Measurements from ENCODE around the gene MYOM1. TPM values are rescaled to one million over a fixed set of nuclear protein-coding genes. Genes with fewer than 3 reads are reported as not detected.
"Not testable (repeated sequence)": the region's sequence is repeated elsewhere in the genome, so short reads cannot be mapped to it uniquely, and the experiment has no call there.

Gene MYOM1
- total RNA-seq, 1 donor from 2014 or later: 1.2 TPM

GRCh38 chr18:3053081-3053480 lies 166.7 kb downstream of the MYOM1 start:
- TF ChIP-seq CTCF (IDR thresholded peaks at IDR 0.05) (no peak), POLR2AphosphoS5 (IDR thresholded peaks at IDR 0.05; ENCODE audit: insufficient read depth in 1 of 2, low read depth in 1 of 2) (no peak), POLR2A (IDR thresholded peaks at IDR 0.05) (no peak)
- Histone ChIP-seq H3K27ac (no peak overlapping the region), H3K4me1 (no peaks in the 10 kb centered on the region), H3K36me3 (no peaks in the 10 kb centered on the region), H3K4me3 (no peak overlapping the region), H3K27me3 (no peaks in the 10 kb centered on the region), H3K9me3 (no peaks in the 10 kb centered on the region)
- intact Hi-C loops (cut with DNase I): no loop called here
- no peak for DNase-seq (ENCODE audit: extremely low spot score in 2 of 2)

- DNase-seq (ENCODE audit: extremely low spot score in 2 of 2): no peak
- Histone ChIP-seq H3K36me3 (no peaks in the 10 kb centered on the region), H3K9me3 (no peaks in the 10 kb centered on the region), H3K4me3 (no peak overlapping the region), H3K27ac (no peak overlapping the region), H3K27me3 (no peaks in the 10 kb centered on the region), H3K4me1 (no peaks in the 10 kb centered on the region)
- intact Hi-C loops (cut with DNase I): no loop called here
- no peak for TF ChIP-seq POLR2AphosphoS5 (IDR thresholded peaks at IDR 0.05; ENCODE audit: insufficient read depth in 1 of 2, low read depth in 1 of 2)
- TF ChIP-seq POLR2A (IDR thresholded peaks at IDR 0.05): no peak
- no peak for TF ChIP-seq CTCF (IDR thresholded peaks at IDR 0.05)
These were observed 167.4 kb downstream of the MYOM1 start for GRCh38 chr18:3052411-3052758.

- Histone ChIP-seq H3K27ac (no peak overlapping the region), H3K27me3 (no peaks in the 10 kb centered on the region), H3K4me1 (no peaks in the 10 kb centered on the region), H3K9me3 (no peaks in the 10 kb centered on the region), H3K4me3 (no peak overlapping the region), H3K36me3 (no peaks in the 10 kb centered on the region)
- TF ChIP-seq CTCF (IDR thresholded peaks at IDR 0.05): no peak
- TF ChIP-seq POLR2A (IDR thresholded peaks at IDR 0.05): no peak
- no peak for TF ChIP-seq POLR2AphosphoS5 (IDR thresholded peaks at IDR 0.05; ENCODE audit: insufficient read depth in 1 of 2, low read depth in 1 of 2)
- no peak for DNase-seq (ENCODE audit: extremely low spot score in 2 of 2)
- intact Hi-C loops (cut with DNase I): no loop called here
These were observed 167.9 kb downstream of the MYOM1 start for GRCh38 chr18:3051718-3052410.

GRCh38 chr18:3049897-3050454 lies 169.8 kb downstream of the MYOM1 start:
- H3K27me3 ChIP-seq; H3K36me3 ChIP-seq; DNase-seq (ENCODE audit: extremely low spot score in 2 of 2); H3K9me3 ChIP-seq; H3K4me3 ChIP-seq; H3K27ac ChIP-seq; intact Hi-C loops (cut with DNase I); H3K4me1 ChIP-seq: not testable (repeated sequence)

- Histone ChIP-seq H3K4me3 (no peak overlapping the region), H3K4me1 (no peaks in the 10 kb centered on the region), H3K9me3 (no peaks in the 10 kb centered on the region), H3K36me3 (no peaks in the 10 kb centered on the region), H3K27ac (no peak overlapping the region), H3K27me3 (no peaks in the 10 kb centered on the region)
- intact Hi-C loops (cut with DNase I): no loop called here
- DNase-seq (ENCODE audit: extremely low spot score in 2 of 2): no peak
- TF ChIP-seq POLR2AphosphoS5 (IDR thresholded peaks at IDR 0.05; ENCODE audit: insufficient read depth in 1 of 2, low read depth in 1 of 2) (no peak), CTCF (IDR thresholded peaks at IDR 0.05) (no peak), POLR2A (IDR thresholded peaks at IDR 0.05) (no peak)
These were observed 170.9 kb downstream of the MYOM1 start for GRCh38 chr18:3048820-3049349.
